ENCODE data around the gene TSTD2. TPM values are rescaled to one million over a fixed set of nuclear protein-coding genes. Genes with fewer than 3 reads are reported as not detected.

TSTD2 gene
- 10 to 100 TPM; 16.9 to 18.6 TPM for total RNA-seq
- long read RNA-seq, donor 1, full-length matches to known transcripts: 5 of 11 reads
- long read RNA-seq, donor 1, partial matches to known transcripts: 2 of 11 reads
- long read RNA-seq, donor 1, other reads (novel, unspliced or antisense): 4 of 11 reads
- long read RNA-seq, donor 2, full-length matches to known transcripts: 3 of 13 reads
- long read RNA-seq, donor 2, partial matches to known transcripts: 0 of 13 reads
- long read RNA-seq, donor 2, other reads (novel, unspliced or antisense): 10 of 13 reads

DNA sequence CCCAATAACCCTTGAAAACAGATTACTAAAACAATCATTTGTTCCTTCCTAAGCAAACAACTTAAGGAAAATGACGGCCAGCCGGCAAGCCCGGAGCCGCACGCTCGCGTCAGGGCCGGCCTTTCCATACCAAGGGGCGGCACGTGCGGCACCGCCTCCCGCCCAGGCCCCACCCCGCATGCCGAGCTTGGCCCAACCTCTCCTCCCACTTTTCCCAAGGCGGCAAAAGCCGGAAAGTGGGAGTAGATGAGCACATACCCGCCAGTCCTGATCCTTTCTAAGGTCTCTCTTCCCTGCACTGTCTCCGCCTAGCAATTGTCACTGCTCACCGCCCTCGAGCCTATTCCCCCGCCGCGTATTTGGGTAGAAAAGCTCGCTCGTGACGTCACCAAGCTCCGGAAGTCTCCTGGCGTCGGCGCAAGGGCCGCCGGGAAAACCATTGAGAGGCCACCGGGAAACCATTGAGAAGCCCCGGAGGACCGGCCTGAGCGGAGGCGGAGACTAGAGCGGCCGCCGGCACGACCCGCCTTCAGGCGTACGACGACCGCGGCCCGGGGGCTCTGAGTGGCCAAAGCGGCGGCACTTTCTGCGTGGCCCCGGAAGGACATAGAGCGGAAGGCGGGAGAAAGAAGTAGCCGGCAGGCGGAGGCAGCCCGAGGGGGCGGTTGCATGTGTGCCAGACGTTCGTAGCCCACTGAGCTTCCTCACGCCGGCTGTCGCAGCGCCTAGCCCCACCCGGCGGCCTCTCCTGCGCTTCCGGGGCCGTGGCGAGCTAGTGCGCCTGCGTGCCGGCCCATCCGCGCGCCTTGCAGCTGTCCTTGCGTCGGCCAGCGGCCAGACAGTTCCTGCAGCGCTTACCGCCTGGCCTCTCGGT lies at the start of gene TSTD2, which contains the start of gene NCBP1:
TSS of gene TSTD2 (minus strand) at position 384 of the 874 bp plus-strand sequence. CDS start 5,806 bp downstream, outside the sequence.
TSS of gene NCBP1 (plus strand) at position 837 of the 874 bp plus-strand sequence. CDS start 61 bp downstream, outside the sequence.
- DNase-seq (ENCODE audit: low spot score): peak; percentile 99
- intact Hi-C loops (cut with DNase I): no loop called here

DNA sequence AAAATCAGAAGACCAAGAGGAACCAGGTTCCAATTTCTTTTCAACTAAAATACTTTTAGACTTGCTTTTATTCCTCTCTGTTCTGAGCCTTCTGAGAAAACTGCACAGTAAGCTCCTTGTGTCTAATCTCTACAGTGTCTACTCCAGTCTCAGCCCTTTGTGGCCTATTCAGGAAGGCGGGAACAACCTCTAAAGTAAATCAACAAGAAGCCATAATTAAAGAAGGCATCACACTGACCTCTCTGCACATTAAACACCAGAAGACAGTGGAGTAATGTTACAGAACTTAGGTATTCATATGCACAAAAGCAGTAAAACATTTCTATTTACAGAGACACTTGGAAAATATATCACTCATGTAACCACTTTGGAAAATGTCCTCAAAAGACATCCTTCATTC lies 49.1 kb upstream of the TSTD2 start:
- intact Hi-C loops (cut with DNase I): no loop called here
- no peak for DNase-seq (ENCODE audit: low spot score)

DNA sequence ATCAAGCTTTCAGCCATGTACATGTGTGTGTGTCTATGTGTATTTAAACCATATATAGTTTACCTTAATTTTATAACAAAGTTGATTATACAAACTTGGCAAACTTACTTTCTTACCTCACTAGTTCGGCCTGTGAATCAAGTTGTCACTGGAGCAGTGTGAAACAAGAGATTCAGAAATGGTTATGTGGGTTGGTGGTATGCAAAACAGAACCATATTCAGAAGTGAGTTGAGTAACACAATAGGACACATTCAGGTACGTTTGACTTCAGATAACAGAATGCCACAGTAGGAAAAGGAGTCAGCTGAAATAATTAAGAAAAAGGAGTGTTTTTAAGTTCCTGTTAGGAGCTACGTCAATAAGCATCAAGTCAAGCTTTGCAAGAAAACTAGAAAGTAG lies 42.5 kb upstream of the TSTD2 start:
- intact Hi-C loops (cut with DNase I): no loop called here
- DNase-seq (ENCODE audit: low spot score): no peak

DNA sequence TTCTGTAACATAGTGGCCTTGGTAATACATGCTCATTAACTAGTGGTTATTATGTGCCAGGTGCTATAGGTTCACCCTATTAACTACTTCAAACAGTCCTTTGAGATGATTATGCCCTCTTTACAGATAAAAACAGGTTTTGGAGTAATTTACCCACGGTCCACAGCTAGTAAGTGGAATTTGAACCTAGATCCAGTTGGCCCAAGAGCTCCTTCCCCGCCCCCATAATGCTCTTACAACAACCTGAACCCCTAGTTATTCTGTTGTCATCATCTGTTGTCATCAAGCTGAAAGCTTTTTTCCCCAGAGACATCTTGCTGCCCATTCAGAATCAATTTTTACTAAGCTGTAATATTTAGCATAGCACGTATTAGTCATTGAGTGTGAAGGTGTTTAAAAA lies 40.8 kb upstream of the TSTD2 start:
- intact Hi-C loops (cut with DNase I): no loop called here
- no peak for DNase-seq (ENCODE audit: low spot score)

DNA sequence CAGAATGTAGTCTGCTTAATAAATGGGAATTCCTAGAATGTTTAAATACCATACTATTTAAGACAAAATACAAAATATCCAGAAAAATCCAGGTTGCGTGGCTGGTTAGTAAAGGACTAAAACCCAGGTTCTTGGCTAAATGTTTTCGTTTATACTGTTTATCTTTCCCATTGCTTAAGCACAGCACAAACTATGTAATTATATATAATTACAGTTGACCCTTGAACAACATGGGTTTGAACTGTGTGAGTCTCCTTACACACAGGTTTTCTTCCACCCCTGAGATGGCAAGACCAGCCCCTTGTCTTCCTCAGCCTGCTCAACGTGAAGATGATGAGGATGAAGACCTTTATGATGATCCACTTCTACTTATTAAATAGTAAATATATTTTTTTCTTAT lies 39.2 kb upstream of the TSTD2 start:
- intact Hi-C loops (cut with DNase I): no loop called here
- no peak for DNase-seq (ENCODE audit: low spot score)

DNA sequence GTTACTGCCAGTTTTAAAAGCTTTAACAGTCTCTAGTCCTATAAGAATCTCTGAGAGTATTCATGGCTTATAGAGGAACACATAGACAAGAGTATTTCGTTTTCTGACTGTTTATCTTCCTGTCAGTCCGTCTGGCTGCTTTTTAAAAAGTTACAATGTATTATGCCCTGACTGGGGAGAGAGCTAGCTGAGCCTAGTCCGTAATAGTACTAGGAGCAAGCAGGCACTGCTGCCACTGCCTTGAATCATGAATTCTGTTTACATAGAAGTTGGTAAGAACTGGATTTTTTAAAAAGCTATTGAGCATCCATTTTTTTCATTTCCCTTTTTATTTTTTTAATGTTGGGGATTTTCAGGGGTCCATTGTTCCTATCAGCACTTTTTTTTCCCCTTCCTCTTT lies 37.4 kb upstream of the TSTD2 start:
- no peak for DNase-seq (ENCODE audit: low spot score)
- intact Hi-C loops (cut with DNase I): no loop called here

DNA sequence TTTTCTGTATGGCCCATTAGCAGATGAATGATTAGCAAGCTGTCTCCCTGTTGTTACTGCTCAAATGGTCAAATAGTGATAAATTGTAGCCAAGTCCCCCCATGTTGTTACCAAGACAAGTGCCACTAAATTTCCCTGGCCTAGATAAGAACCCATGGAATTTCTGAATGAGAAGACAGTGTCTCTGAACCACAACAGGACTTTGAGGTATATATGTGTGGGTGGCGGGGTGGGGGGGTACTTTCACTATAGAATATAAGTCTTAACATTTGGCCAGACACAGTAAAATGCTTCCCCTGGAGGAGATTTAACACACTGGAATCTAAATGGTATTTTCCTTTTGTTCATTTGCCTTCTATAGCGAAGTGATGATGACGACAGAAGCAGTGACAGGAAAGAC lies 35.3 kb upstream of the TSTD2 start:
- no peak for DNase-seq (ENCODE audit: low spot score)
- intact Hi-C loops (cut with DNase I): no loop called here

DNA sequence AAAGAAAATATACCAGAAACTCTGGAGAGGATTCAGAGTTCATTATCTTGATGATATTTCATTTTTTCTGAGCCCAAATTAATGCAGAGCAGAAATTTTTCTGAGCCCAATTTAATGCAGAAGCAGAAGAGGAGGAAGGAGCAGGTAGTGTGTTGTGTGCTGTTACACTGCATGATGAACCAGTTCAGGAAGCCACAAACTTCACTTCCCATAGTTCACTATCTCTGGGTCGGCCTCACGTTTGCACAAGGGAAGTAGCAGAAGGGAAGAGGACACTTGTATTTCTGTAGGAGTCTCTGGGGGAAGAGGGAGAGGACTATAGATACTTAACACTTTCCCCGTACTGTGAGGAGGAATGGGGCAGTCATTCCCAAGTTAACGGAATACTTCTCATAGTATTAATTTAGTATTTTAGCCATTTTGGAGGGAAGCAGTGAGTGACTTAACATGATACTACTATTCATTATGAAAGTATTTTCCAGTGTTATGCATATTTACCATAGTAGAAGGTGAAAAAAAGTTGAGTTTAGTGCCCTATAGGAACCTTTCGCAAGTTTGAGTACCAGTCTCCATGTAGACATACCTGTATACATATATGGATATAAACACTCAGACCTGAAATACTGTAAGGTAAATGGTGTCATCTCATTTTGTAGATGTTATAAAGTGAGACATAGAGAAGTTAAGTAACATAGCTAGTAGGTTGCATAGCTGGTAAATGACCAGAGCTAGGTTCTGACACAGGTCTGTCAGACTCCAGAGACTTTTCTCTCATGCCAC lies 33.9 kb upstream of the TSTD2 start:
- intact Hi-C loops (cut with DNase I): no loop called here
- no peak for DNase-seq (ENCODE audit: low spot score)

DNA sequence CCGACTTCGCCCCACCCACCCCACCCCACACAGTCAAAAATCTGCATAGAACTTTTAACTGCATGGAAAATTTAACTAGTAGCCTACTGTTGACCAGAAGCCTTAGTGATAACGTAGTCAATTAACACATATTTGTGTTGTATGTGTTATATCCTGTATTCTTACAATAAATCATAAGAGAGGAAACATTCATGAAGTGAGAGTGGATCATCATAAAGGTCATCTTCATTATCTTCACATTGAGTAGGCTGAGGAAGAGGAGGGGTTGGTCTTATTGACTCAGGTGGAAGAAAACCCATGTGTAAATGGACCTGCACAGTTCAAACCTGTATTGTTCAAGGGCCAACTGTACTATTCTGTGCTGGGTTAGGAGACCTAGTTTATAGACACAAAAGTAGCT lies 32.6 kb upstream of the TSTD2 start:
- intact Hi-C loops (cut with DNase I): no loop called here
- DNase-seq (ENCODE audit: low spot score): no peak

DNA sequence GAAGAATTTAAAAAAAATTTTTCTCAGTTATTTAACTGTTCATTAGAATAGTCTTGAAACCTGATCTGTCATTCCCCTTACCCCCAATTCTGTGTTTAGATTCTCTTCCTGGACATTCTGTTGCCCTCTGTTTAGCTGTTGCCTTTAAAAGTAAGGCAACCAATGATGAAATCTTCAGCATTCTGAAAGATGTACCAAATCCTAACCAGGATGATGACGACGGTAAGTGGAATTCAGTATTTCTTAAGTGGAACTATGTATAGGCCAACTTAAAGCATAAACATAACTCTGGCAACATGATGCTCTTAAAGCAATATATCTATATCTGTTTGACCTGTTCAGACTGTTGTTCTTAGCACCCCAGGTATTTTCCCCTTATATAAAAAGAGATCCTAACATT lies 27.7 kb upstream of the TSTD2 start:
- intact Hi-C loops (cut with DNase I): no loop called here

DNA sequence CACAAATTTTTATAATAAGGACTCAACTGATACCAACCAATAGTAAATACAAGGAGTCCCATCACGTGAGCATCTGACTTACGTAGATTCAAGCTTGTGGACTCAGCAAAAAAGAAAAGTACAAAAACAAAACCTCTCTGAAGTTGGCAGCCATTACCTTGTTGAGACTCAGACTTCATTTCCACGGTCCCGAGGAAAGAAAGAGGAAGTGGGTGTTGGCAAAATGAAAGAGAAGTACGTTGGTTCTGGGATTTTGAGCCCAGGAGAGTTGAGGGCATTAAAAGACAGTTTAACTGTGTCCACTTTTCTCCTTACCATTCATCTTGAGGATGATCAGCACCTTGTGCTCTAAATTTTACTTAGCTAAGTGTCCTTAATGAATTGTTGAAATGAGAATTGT lies 27.2 kb upstream of the TSTD2 start:
- DNase-seq (ENCODE audit: low spot score): no peak
- intact Hi-C loops (cut with DNase I): no loop called here

More for the DNA sequence above, 27.7 kb upstream of the TSTD2 start:
- no peak for DNase-seq (ENCODE audit: low spot score)

DNA sequence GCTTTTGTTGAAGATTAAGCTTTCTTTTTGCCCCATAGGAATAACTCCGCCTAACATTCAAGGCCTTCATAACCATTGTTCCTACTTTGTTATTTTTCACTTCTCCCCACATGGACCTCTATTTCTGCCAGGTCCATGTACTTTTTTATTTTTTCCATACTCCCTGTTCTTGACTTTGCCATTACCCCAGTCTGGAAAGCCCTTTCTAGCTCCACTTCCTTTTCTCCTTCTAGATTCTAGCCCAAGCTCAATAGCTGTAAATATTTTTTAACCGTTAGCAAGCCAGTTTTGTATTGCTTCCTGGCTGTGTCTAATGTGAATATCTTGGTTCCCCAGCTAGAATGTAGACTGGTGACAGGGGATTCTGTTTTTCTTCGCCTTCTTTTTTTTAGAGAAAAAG lies 26.6 kb upstream of the TSTD2 start:
- intact Hi-C loops (cut with DNase I): no loop called here
- no peak for DNase-seq (ENCODE audit: low spot score)

DNA sequence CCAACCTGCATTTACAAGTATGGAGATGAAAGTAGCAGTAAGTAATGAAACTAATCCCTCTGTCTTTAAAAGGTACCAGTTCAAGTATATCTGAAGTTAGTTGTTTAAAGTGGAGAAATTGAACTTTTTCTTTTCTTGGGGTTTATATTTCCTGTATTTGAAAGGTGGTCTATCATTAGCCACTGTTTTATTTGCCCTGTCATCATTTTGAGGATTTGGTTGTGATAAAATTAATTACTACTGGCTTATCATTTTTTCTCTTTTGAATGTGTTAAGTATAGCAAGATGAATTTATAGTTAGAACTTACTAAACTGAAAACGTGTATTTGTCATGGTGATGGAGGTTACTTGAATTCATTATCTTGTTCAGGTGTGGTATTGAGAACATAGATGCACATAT lies 25.5 kb upstream of the TSTD2 start:
- no peak for DNase-seq (ENCODE audit: low spot score)
- intact Hi-C loops (cut with DNase I): no loop called here

DNA sequence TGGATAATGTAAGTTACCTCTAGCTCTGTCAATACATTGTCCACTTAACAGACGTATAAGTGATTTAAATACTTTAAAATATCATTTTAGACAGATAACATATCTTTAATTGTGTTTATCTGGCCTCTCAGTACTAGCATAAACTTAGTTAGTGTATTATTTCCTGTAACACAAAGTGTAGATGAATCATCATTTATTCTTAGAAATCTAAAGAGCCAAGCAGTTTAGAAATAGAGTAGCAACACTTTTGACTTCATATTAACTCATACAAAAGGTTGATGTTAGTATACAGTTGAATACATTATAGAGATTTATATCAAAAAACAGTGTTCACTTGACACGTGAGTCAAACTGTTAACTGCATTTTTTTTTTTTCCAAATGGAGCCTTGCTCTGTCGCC lies 18.5 kb upstream of the TSTD2 start:
- no peak for DNase-seq (ENCODE audit: low spot score)
- intact Hi-C loops (cut with DNase I): no loop called here

DNA sequence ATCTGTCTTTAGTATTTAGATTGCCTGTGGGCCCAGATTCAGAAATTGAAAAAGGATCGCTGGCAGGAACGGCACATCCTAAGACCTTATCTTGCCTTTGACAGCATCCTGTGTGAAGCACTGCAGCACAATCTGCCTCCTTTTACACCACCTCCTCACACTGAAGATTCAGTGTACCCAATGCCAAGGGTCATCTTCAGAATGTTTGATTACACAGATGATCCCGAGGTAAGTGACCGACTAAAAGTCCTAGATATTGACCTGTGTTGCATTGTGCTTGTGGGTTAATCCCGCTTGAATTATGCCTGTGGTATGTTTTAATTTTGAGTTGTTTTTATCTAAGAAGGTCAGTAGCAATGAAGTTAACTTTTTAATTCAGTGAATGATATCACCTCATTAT lies 14.8 kb upstream of the TSTD2 start:
- no peak for DNase-seq (ENCODE audit: low spot score)
- intact Hi-C loops (cut with DNase I): loop anchor here in 1 of 2 donors (1.0 kb wide), 1 partner anchor 12 kb away; no protein-coding TSS in a partner anchor

DNA sequence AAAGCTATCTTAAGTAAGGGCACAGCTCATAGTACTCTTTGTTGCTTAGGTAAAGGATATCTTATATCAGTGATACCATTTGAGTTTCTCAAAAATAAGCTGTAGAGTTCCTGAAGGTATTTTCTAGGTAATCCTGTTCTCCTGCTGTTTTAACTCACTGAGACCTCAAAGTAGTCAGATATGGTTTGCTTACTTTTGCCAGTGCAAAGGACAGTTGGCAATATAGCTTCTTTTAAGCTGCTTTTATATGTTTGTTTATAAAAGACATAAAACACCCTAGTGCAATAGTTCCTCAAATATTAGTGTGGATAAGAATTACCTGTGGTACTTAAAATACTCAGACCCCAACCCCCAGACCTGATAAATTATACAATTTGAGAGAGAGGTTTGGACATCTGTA lies 12.6 kb upstream of the TSTD2 start:
- no peak for DNase-seq (ENCODE audit: low spot score)
- intact Hi-C loops (cut with DNase I): no loop called here

DNA sequence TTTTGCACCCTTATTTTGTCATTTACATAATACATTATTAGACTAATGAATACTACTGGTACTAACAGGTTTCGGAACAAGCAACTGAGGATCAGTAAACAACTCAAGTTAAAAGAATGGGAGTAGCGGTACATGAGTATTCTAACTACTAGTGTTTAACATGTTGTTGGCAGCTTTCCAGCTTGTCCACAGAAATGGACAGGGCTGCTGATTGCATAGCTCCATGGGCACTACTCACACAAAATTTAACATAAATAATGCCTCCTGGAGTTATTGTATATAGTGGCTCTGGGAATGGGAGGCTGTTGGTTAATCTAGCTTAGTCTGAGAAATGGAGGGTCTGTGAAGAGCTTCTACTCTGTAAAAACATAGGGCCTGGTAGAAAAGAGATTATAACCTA lies 7.2 kb upstream of the TSTD2 start:
- intact Hi-C loops (cut with DNase I): no loop called here
- DNase-seq (ENCODE audit: low spot score): no peak

DNA sequence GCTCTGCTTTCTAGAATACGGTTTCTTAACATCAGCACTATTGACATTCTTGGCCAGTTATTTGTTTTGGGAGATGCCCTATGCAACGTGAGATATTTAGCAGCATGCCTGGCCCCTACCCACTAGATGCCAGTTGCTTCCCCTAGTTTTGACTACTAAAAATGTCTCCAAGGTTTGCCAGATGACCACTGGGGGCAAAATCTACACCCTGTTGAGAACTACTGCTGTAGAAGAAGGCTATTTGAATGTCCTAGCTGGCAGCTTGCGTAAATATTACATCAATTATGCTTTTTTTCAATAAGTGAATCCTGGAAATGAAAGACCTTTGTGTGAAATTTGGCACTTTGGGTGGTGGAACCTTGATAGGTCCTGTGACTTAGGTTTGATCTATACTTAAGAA lies 5.5 kb upstream of the TSTD2 start:
- no peak for DNase-seq (ENCODE audit: low spot score)
- intact Hi-C loops (cut with DNase I): no loop called here

DNA sequence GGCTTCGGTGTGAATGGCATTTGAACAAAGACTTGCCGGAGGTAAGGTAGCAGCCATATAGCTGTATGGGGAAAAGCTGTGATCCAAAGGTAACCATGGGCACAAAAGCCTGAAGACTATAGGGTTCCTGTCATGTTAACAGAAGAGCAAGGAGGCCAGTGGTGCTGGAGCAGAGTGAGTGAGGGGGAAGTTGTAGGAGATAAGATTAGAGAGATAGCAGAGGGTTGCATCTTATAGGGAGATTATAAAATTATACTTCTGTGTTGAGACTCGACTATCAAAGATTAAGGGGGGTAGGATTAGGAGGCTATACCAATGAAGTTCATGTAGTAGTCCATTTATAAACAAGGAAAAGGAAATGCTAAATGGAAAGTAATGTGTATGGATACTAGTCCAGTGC lies 3.7 kb upstream of the TSTD2 start:
- intact Hi-C loops (cut with DNase I): loop anchor here in 1 of 2 donors (1.0 kb wide), 1 partner anchor 11 kb away; no protein-coding TSS in a partner anchor
- no peak for DNase-seq (ENCODE audit: low spot score)

DNA sequence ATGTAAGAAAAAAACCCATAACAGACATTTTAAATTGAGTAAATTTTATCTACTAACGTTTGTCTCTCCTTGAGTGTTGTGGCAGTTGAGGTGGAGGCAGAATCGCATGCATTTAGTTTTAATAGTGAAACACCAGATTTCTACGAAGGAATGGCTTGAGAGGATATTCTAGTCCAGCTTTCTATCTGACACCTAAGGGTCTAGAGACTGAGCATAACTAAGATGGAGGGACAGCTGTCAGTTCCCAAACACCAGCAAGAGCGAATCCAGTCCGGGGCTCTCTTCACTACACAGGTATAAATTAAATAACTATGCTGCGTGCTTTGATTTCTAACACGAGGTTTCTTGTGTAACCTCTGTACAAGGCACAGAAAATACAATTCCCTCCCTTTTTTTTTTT lies 1.9 kb upstream of the TSTD2 start:
- no peak for DNase-seq (ENCODE audit: low spot score)
- intact Hi-C loops (cut with DNase I): no loop called here
